Measurements from ENCODE around the gene WWC2.

WWC2 gene

GRCh38 chr4:183098723-183099536 lies at the start of gene WWC2:
Gene WWC2, plus strand, starts transcription at chr4:183099257. Its CDS starts 235 bp downstream, at chr4:183099492.
- Histone ChIP-seq H3K4me1 (ENCODE audit: control insufficient read depth, insufficient read depth, low read length, unreplicated experiment) (peaks cover 13% of the 10 kb centered on the region), H3K79me2 (ENCODE audit: control insufficient read depth, insufficient read depth, low read length, unreplicated experiment) (peaks cover 47% of the 10 kb centered on the region), H3K4me3 (ENCODE audit: low read depth, low read length) (peak within 1 kb of the TSS; percentile 93), H3K27ac (ENCODE audit: low read depth, low read length) (peak within 1 kb of the TSS; percentile 81), H3K36me3 (ENCODE audit: insufficient read depth, low read length) (no peaks in the 10 kb centered on the region), H3K27me3 (ENCODE audit: insufficient read depth, low read length) (no peaks in the 10 kb centered on the region), H2AFZ (ENCODE audit: low read length, unreplicated experiment) (peak within 1 kb of the TSS; percentile 77)

GRCh38 chr4:183053681-183054080 lies 45.4 kb upstream of the WWC2 start:
- Histone ChIP-seq H3K27ac (ENCODE audit: low read depth, low read length) (no peak overlapping the region), H3K79me2 (ENCODE audit: control insufficient read depth, insufficient read depth, low read length, unreplicated experiment) (no peaks in the 10 kb centered on the region), H3K36me3 (ENCODE audit: insufficient read depth, low read length) (no peaks in the 10 kb centered on the region), H3K27me3 (ENCODE audit: insufficient read depth, low read length) (peaks cover 20% of the 10 kb centered on the region), H3K4me1 (ENCODE audit: control insufficient read depth, insufficient read depth, low read length, unreplicated experiment) (no peaks in the 10 kb centered on the region), H3K4me3 (ENCODE audit: low read depth, low read length) (no peak overlapping the region), H2AFZ (ENCODE audit: low read length, unreplicated experiment) (no peak overlapping the region)

GRCh38 chr4:183057255-183057654 lies 41.8 kb upstream of the WWC2 start:
- Histone ChIP-seq H3K36me3 (ENCODE audit: insufficient read depth, low read length) (no peaks in the 10 kb centered on the region), H3K27ac (ENCODE audit: low read depth, low read length) (no peak overlapping the region), H2AFZ (ENCODE audit: low read length, unreplicated experiment) (no peak overlapping the region), H3K4me1 (ENCODE audit: control insufficient read depth, insufficient read depth, low read length, unreplicated experiment) (no peaks in the 10 kb centered on the region), H3K4me3 (ENCODE audit: low read depth, low read length) (no peak overlapping the region), H3K79me2 (ENCODE audit: control insufficient read depth, insufficient read depth, low read length, unreplicated experiment) (no peaks in the 10 kb centered on the region), H3K27me3 (ENCODE audit: insufficient read depth, low read length) (peaks cover 4% of the 10 kb centered on the region)

GRCh38 chr4:183059797-183060196 lies 39.3 kb upstream of the WWC2 start:
- no peaks in the 10 kb centered on the region for H3K36me3 ChIP-seq (ENCODE audit: insufficient read depth, low read length)
- no peak overlapping the region for H3K4me3 ChIP-seq (ENCODE audit: low read depth, low read length)
- no peaks in the 10 kb centered on the region for H3K79me2 ChIP-seq (ENCODE audit: control insufficient read depth, insufficient read depth, low read length, unreplicated experiment)
- H3K27ac ChIP-seq (ENCODE audit: low read depth, low read length): no peak overlapping the region
- peaks cover 4% of the 10 kb centered on the region; the same call in 1 of the 2 replicates for H3K27me3 ChIP-seq (ENCODE audit: insufficient read depth, low read length)
- no peaks in the 10 kb centered on the region for H3K4me1 ChIP-seq (ENCODE audit: control insufficient read depth, insufficient read depth, low read length, unreplicated experiment)
- H2AFZ ChIP-seq (ENCODE audit: low read length, unreplicated experiment): no peak overlapping the region

GRCh38 chr4:183068502-183068901 lies 30.6 kb upstream of the WWC2 start:
- Histone ChIP-seq H3K4me3 (ENCODE audit: low read depth, low read length) (no peak overlapping the region), H3K4me1 (ENCODE audit: control insufficient read depth, insufficient read depth, low read length, unreplicated experiment) (no peaks in the 10 kb centered on the region), H3K27me3 (ENCODE audit: insufficient read depth, low read length) (no peaks in the 10 kb centered on the region), H3K36me3 (ENCODE audit: insufficient read depth, low read length) (no peaks in the 10 kb centered on the region), H2AFZ (ENCODE audit: low read length, unreplicated experiment) (no peak overlapping the region), H3K79me2 (ENCODE audit: control insufficient read depth, insufficient read depth, low read length, unreplicated experiment) (no peaks in the 10 kb centered on the region), H3K27ac (ENCODE audit: low read depth, low read length) (no peak overlapping the region)

GRCh38 chr4:183071222-183071621 lies 27.8 kb upstream of the WWC2 start:
- H2AFZ ChIP-seq (ENCODE audit: low read length, unreplicated experiment): no peak overlapping the region
- no peak overlapping the region for H3K4me3 ChIP-seq (ENCODE audit: low read depth, low read length)
- no peaks in the 10 kb centered on the region for H3K27me3 ChIP-seq (ENCODE audit: insufficient read depth, low read length)
- H3K4me1 ChIP-seq (ENCODE audit: control insufficient read depth, insufficient read depth, low read length, unreplicated experiment): no peaks in the 10 kb centered on the region
- no peaks in the 10 kb centered on the region for H3K36me3 ChIP-seq (ENCODE audit: insufficient read depth, low read length)
- H3K27ac ChIP-seq (ENCODE audit: low read depth, low read length): no peak overlapping the region
- no peaks in the 10 kb centered on the region for H3K79me2 ChIP-seq (ENCODE audit: control insufficient read depth, insufficient read depth, low read length, unreplicated experiment)

- Histone ChIP-seq H3K27ac (ENCODE audit: low read depth, low read length) (no peak overlapping the region), H3K4me1 (ENCODE audit: control insufficient read depth, insufficient read depth, low read length, unreplicated experiment) (no peaks in the 10 kb centered on the region), H3K36me3 (ENCODE audit: insufficient read depth, low read length) (no peaks in the 10 kb centered on the region), H3K79me2 (ENCODE audit: control insufficient read depth, insufficient read depth, low read length, unreplicated experiment) (no peaks in the 10 kb centered on the region), H3K27me3 (ENCODE audit: insufficient read depth, low read length) (no peaks in the 10 kb centered on the region), H2AFZ (ENCODE audit: low read length, unreplicated experiment) (no peak overlapping the region), H3K4me3 (ENCODE audit: low read depth, low read length) (no peak overlapping the region)
These were observed 26.9 kb upstream of the WWC2 start for GRCh38 chr4:183072176-183072575.

GRCh38 chr4:183073838-183074145 lies 25.3 kb upstream of the WWC2 start:
- H3K4me1 ChIP-seq (ENCODE audit: control insufficient read depth, insufficient read depth, low read length, unreplicated experiment): no peaks in the 10 kb centered on the region
- no peak overlapping the region for H2AFZ ChIP-seq (ENCODE audit: low read length, unreplicated experiment)
- no peaks in the 10 kb centered on the region for H3K79me2 ChIP-seq (ENCODE audit: control insufficient read depth, insufficient read depth, low read length, unreplicated experiment)
- no peak overlapping the region for H3K4me3 ChIP-seq (ENCODE audit: low read depth, low read length)
- no peak overlapping the region for H3K27ac ChIP-seq (ENCODE audit: low read depth, low read length)
- H3K27me3 ChIP-seq (ENCODE audit: insufficient read depth, low read length): no peaks in the 10 kb centered on the region
- no peaks in the 10 kb centered on the region for H3K36me3 ChIP-seq (ENCODE audit: insufficient read depth, low read length)

- Histone ChIP-seq H3K79me2 (ENCODE audit: control insufficient read depth, insufficient read depth, low read length, unreplicated experiment) (no peaks in the 10 kb centered on the region), H3K27me3 (ENCODE audit: insufficient read depth, low read length) (no peaks in the 10 kb centered on the region), H2AFZ (ENCODE audit: low read length, unreplicated experiment) (no peak overlapping the region), H3K36me3 (ENCODE audit: insufficient read depth, low read length) (no peaks in the 10 kb centered on the region), H3K4me1 (ENCODE audit: control insufficient read depth, insufficient read depth, low read length, unreplicated experiment) (no peaks in the 10 kb centered on the region), H3K4me3 (ENCODE audit: low read depth, low read length) (no peak overlapping the region), H3K27ac (ENCODE audit: low read depth, low read length) (no peak overlapping the region)
These were observed 24.6 kb upstream of the WWC2 start for GRCh38 chr4:183074288-183074990.

GRCh38 chr4:183078634-183079033 lies 20.4 kb upstream of the WWC2 start:
- Histone ChIP-seq H3K27me3 (ENCODE audit: insufficient read depth, low read length) (no peaks in the 10 kb centered on the region), H2AFZ (ENCODE audit: low read length, unreplicated experiment) (no peak overlapping the region), H3K36me3 (ENCODE audit: insufficient read depth, low read length) (no peaks in the 10 kb centered on the region), H3K79me2 (ENCODE audit: control insufficient read depth, insufficient read depth, low read length, unreplicated experiment) (no peaks in the 10 kb centered on the region), H3K4me1 (ENCODE audit: control insufficient read depth, insufficient read depth, low read length, unreplicated experiment) (no peaks in the 10 kb centered on the region), H3K27ac (ENCODE audit: low read depth, low read length) (no peak overlapping the region), H3K4me3 (ENCODE audit: low read depth, low read length) (no peak overlapping the region)

Measured in ACC112 (cell line).